Measurements from ENCODE around the gene ADAMTSL1. TPM values are rescaled to one million over a fixed set of nuclear protein-coding genes. Genes with fewer than 3 reads are reported as not detected.

ADAMTSL1 gene
- total RNA-seq, 1 donor from 2014 or later: 11.4 TPM

DNA sequence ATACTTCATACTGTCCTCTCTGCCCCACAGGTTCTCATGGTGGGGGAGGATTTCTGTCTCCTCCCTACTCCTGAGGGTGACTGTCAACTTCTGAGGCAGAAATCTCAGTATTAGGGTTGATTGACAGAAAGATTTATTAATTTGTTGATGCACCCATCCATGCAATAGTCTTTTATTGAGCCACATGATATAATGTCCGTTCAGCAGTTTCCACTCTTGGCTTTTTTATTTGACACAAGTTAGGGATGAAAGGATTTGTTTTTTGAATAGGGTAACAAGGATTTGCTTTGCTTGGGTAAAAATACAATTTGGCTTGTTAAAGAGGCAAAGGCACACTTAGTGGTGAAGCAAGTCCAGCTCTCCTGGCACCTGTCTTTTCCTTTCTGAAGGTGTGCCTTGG lies 125.0 kb downstream of the ADAMTSL1 start:
- DNase-seq (ENCODE audit: low spot score in 2 of 2): no peak
- FAIRE-seq: no peak

- no peak for DNase-seq (ENCODE audit: low spot score in 2 of 2)
- FAIRE-seq: no peak
Observed at GRCh38 chr9:18601026-18601425, 127.1 kb downstream of the ADAMTSL1 start.

DNA sequence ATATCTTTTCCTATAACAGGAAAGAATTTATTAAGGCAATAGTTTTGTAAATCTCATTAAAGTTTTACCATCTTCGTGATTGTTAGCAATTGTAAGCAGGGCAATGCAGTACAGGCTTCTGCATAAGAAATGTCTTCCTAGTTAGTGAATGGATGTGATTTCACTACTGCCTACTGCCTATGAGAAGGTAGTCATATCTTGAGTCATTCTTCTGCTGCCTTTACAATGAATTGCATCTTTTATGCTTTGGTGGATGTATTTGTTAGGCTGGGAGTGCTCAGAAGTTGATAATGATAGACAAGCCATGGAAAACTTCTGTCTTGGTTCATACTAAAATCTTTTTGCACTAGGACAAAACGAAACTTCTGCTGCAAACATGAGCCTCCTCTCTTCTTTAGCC lies 128.0 kb downstream of the ADAMTSL1 start:
- FAIRE-seq: no peak
- no peak for DNase-seq (ENCODE audit: low spot score in 2 of 2)

DNA sequence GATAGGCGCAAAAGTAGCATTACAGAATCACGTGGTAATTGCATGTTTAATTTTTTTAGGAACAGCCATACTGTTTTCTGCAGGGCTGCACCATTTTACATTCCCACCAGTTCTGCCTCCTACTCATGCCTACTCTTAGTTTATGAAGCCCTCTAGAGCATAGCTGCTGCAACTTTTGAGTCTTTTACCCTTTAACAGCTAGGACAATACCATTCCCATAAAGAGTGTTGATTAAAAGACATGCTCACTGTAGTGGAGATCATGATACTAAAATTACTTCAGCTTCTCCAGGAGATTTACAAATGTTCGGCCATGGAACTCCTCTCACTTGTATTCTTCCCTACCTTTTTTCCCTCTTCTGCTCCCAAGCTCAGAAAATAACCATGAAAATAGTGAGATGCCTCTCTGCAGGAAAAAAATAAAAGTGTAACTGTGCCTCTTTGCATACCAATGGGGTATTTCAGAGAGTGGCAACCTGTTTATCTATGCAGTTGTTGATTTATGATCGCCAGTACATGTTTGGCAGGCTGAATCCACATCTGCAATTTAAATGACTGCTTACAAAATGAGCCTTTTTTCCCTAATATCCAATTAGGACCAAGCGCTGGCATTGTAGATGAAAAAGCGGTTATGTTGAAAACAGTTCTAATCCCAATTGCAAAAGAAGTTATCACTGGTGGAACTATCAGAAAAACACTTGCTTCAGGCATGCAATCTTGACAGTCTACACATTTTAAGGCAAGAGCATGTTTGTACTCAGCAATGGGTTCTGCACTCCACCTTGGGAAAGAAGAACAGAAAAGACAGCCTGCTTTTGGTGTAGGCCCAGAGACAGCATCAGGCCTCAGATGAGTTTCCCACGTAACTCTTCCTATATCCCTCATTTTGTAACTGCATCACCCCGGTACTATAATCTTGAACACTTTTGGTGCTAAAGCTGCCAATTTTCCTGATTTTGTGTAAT lies 131.1 kb downstream of the ADAMTSL1 start:
- FAIRE-seq (no peak), DNase-seq (ENCODE audit: low spot score in 2 of 2) (no peak)

- no peak for DNase-seq (ENCODE audit: low spot score in 2 of 2)
- no peak for FAIRE-seq
Observed at GRCh38 chr9:18605766-18606180, 131.8 kb downstream of the ADAMTSL1 start.

GRCh38 chr9:18606281-18606680 lies 132.3 kb downstream of the ADAMTSL1 start:
- FAIRE-seq (no peak), DNase-seq (ENCODE audit: low spot score in 2 of 2) (no peak)

DNA sequence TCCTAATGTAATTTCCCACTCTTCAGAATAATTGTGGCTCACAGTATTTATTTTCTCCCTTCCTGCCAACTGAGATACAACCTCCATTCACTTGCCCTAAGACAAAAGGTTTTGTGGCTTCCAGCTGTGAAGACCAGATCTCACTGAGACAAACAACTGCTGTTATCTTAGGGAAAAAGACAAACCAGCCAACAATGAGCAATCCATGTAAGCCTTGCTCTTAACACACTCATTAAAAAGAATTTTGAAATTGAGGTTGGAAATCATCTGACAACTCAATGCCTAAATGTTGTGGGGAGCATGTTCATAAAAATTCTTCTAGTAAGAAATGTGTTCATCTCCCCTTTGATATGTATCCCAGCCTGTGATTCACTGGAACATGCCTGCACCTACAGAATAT lies 132.9 kb downstream of the ADAMTSL1 start:
- FAIRE-seq (no peak), DNase-seq (ENCODE audit: low spot score in 2 of 2) (no peak)

DNA sequence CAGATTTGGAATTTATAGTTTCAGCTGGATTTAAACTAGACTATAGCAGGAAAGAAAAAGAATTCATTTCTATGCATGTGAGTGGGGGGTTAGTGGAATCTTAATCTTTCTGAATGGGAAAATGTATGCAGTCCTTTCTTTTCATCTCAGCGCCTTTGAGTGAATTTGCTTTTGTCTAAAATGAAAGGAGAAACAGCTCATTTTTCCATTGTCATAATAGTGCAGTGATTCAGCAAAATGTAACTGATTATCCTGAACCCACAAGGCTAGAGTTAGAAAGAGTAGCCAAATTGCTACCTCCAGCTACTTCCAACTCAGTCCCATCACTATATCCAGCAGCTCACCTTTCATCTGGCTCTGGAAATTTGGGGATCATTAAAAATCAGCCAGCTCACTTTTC lies 134.4 kb downstream of the ADAMTSL1 start:
- DNase-seq (ENCODE audit: low spot score in 2 of 2): no peak
- FAIRE-seq: no peak

GRCh38 chr9:18610956-18611355 lies 137.0 kb downstream of the ADAMTSL1 start:
- FAIRE-seq (peak; percentile 97), DNase-seq (ENCODE audit: low spot score in 2 of 2) (peak; percentile 10 to 32)

DNA sequence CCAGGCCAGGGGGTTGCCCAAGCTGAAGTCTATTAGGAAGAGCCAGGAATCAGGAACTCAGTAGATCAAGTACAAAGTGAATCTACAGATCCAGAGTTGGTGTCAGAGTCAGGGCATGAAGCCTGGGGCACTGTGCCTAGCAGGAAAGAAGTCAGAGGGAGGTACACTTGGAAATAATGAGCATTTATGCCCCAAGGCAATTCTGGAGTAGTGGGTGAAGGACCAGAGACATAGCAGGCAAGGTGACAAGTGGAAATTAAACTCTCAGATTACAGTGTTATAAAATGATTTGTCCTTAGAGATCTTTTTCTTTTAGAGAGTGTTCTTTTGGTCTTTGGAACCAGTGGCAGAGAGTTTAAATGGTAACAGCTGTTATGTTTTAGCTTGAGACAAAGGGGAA lies 138.0 kb downstream of the ADAMTSL1 start:
- no peak for FAIRE-seq
- DNase-seq (ENCODE audit: low spot score in 2 of 2): no peak

DNA sequence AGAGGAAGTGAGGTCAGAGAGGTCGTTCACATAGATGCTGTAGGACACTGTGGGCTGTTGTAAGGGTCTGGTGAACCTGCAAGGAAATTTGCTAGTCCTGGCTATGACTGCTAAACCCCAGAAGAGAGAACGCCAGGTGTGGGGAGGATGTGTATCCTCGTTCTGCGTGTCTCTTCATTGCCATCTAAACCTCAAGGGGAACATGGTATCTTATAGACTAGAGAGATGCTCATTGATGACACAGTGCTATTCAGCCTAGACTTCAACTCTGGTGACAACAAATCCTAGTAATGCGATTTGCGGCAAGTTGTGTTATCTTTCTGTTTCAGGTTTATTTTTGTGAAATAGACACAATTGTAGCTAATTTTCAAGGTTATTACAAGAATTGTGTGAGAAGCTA lies 140.2 kb downstream of the ADAMTSL1 start:
- no peak for FAIRE-seq
- DNase-seq (ENCODE audit: low spot score in 2 of 2): no peak

- no peak for DNase-seq (ENCODE audit: low spot score in 2 of 2)
- FAIRE-seq: no peak
Observed at GRCh38 chr9:18614651-18615050, 140.7 kb downstream of the ADAMTSL1 start.

GRCh38 chr9:18616976-18617375 lies 143.0 kb downstream of the ADAMTSL1 start:
- no peak for FAIRE-seq

DNA sequence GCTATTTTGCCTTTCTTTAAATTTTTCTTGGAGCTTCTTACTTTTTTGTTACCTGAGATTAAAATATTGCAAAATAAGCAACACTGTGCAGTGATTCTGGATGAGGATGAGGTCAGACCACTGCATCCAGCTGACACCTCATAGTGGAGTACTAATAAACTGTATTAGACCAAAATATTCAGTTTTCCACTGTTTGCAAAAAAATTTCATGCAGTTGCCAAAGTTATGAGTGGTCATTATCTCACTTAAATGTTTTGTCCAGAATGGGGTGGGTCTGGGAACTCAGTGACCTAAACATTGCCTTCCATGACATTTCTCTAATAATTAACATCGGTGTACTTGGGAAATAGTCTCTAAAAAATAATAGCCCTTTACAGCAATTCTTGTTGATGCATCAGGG lies 143.8 kb downstream of the ADAMTSL1 start:
- FAIRE-seq (no peak), DNase-seq (ENCODE audit: low spot score in 2 of 2) (no peak)

More at GRCh38 chr9:18616976-18617375, 143.0 kb downstream of the ADAMTSL1 start:
- DNase-seq (ENCODE audit: low spot score in 2 of 2): no peak

DNA sequence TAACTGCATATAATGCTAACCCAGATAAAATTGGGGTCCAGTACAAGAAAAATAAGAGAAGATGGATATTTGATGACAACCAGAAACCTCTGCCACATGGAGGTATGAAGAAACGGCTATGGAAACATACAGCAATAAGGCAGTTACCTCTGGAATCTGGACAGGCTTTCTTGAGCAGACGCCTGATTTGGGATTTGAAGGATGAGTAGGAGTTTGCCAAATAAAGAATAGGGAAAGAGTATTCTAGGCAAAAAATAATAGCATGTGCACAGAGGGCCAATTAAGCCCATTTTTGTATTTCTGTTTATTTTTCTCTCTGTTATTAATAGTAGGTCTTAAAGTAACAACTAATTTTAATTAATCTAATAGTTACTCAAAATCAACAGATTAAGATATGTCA lies 144.9 kb downstream of the ADAMTSL1 start:
- no peak for DNase-seq (ENCODE audit: low spot score in 2 of 2)
- FAIRE-seq: no peak

- DNase-seq (ENCODE audit: low spot score in 2 of 2): no peak
- FAIRE-seq: no peak
Observed at GRCh38 chr9:18622186-18622836, 148.4 kb downstream of the ADAMTSL1 start.

- FAIRE-seq (no peak), DNase-seq (ENCODE audit: low spot score in 2 of 2) (no peak)
Observed at GRCh38 chr9:18623221-18624079, 149.5 kb downstream of the ADAMTSL1 start.

- FAIRE-seq (no peak), DNase-seq (ENCODE audit: low spot score in 2 of 2) (no peak)
Observed at GRCh38 chr9:18626046-18626698, 152.2 kb downstream of the ADAMTSL1 start.

DNA sequence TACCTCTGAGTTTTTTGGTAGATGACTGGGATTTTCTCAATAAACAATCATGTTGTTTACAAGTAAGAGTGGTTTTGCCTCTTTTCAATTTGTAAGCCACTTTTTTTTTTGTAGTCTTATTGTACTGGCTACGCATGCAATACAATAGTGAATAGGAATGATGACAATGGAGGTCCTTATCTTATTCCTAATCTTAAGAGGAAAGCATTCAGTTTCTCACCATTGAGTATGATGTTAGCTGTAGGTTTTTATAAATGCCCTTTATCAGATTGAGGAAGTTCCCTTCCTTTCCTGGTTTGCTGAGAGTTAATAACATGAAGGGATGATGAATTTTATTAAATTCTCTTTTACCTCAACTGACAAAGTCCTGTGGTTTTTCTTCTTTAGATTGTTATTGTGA lies 155.2 kb downstream of the ADAMTSL1 start:
- FAIRE-seq (no peak), DNase-seq (ENCODE audit: low spot score in 2 of 2) (no peak)
